ENCODE results near the gene VAMP5.
A peak's percentile ranks its signal among the peaks of the same experiment; 100 is the strongest.
"Not testable (repeated sequence)": the region's sequence is repeated elsewhere in the genome, so short reads cannot be mapped to it uniquely, and the experiment has no call there.

The VAMP5 gene, protein sequence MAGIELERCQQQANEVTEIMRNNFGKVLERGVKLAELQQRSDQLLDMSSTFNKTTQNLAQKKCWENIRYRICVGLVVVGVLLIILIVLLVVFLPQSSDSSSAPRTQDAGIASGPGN

DNA sequence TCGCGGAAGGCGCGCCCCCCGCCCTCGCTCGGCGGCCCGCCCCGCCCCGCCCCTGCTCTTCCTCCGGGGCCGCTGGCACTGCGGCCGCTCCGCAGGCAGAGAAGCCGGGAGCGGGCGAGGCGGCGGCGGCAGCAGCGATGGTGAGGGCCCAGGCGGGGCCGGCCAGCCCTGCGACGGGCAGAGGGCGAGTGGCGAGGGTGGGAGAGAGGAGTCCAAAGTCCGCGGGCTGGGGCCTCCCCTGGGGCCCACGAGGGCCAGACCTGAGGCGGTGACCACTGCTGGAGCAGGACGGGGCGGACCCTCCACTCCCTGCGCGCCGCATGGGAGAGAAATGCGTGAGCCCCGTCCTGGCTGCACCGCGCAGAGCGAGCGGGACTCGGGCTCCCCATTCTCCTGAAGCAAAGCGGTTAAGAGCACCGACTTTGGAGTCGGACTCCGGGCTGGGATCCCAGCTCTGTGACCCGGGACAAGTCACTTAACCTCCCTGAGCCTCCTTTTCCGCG, at the start of gene VAMP5:
Gene VAMP5, plus strand, starts transcription at position 78 of the 503 bp plus-strand sequence. Its CDS starts 60 bp downstream, at position 138.
- DNase-seq (ENCODE audit: low spot score), result peak; percentile 55

DNA sequence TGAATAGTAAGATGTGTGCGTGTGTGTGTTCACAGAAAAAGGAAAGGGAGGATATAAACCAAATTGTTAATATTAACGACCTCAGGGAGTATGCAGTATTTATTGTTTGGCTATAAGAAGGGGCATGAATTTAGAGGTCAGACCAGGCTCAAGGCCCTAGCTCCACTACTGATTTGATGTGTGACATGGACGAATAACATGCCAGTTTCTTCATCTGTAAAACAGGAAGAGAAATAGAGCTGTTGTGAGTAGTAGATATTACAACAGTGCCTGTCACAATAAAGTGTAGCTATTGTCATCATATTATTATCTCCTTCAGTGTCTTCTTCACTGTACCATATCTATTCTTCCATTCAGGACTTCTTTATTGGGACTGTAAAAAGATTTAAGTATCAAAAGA, 49.4 kb upstream of the VAMP5 start:
- DNase-seq (ENCODE audit: low spot score), result no peak

DNA sequence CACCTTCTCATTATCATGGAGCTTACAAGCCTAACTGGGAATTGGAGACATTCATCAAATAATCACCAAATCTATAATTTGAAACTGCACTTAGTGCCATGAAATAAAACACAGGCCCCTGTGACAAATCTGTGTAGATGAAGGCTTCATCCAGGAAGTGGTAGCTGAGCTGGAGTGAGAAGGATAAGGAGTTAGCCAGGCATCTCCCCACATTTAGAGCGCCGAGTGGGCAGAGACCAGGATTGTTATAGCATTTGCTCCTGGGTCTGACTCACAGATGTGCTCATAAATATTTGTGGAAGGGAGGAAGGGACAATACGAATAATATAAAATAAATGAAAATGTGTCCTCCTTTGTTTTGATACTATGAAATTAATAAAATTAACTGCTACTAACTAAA, 47.8 kb upstream of the VAMP5 start:
- DNase-seq (ENCODE audit: low spot score), result peak; percentile 66

DNA sequence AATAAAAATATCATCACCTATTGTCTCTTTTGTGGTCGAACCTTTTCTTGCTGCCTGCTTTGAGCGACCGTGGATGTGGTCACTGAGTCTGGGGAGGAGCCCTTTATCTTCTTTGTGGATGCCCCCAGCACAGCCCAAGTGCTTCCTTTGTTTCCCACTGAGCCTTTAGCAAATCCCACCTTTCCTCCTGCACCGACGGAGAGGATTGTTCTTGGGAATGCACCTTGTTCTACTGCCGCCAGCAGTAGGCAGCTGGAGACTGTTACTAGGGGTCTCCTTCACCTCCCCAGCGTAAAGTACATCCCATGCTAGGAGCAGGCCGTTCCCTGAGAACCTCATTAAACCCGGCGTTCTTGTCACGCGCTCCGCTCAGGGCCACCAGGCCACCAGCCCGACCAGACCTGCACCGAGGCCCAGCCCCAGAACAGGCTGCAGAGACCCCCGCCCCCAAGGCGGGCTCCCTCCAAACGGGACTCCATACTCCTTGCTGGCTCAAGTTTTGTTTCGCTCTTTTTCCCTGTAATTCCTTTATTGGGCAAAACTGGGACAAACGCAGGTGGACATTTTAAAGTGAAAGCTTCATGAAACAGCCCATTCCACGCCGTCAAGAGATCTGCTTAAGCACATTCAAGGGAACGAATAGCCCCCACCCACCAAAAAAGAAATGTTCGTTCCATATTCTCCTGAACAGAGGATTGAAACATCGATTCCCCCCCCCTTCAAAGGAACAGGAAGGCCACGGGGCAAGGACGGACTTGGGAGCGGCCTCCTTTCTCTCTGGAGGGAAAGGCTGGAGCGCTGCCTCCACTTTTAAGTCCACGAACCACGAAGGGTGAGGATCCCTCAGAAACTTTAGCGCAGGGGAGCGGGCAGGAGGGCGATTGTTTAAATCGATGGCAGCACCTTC, 46.4 kb upstream of the VAMP5 start:
- peak; percentile 24 for DNase-seq (ENCODE audit: low spot score)

DNA sequence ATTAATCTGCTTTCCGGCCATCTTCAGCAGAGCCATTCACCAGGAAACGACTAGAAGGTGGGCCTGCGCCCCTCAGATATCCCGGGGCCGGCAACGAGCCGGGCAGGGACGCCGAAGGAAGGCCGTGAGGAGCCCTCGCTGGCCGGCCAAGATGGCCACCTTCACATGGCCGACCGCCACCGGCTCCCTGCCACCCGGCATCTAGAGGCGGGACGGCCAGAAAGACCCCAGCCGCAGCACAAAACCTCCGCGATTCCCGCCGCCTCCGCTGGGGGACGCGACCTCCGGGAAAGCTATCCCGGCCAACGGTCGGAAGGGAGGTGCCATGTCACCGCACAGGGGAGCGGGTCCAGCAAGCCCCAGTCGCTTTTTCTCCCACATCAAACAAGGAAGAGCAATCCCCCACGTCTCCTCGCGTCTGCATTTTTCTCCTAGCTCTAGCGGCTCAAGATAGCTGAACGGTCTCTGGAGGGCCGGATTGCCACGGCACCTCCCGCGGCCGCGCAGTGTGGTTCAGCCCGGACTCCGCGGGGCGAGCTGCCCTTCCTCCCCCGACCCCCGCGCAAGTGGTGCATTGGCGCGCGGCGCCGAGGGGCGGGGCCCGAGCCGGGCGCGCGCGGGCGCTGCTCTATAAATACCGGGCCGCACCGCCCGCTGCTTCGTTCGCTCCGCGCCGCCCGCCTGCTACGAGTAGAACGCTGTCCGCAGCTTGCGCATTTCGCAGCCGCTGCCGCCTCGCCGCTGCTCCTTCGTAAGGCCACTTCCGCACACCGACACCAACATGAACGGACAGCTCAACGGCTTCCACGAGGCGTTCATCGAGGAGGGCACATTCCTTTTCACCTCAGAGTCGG, 45.5 kb upstream of the VAMP5 start, which contains the start of gene MAT2A:
Gene MAT2A, plus strand, starts transcription at position 662 of the 854 bp plus-strand sequence. Its CDS starts 120 bp downstream, at position 782.
- DNase-seq (ENCODE audit: low spot score), result peak; percentile 92

DNA sequence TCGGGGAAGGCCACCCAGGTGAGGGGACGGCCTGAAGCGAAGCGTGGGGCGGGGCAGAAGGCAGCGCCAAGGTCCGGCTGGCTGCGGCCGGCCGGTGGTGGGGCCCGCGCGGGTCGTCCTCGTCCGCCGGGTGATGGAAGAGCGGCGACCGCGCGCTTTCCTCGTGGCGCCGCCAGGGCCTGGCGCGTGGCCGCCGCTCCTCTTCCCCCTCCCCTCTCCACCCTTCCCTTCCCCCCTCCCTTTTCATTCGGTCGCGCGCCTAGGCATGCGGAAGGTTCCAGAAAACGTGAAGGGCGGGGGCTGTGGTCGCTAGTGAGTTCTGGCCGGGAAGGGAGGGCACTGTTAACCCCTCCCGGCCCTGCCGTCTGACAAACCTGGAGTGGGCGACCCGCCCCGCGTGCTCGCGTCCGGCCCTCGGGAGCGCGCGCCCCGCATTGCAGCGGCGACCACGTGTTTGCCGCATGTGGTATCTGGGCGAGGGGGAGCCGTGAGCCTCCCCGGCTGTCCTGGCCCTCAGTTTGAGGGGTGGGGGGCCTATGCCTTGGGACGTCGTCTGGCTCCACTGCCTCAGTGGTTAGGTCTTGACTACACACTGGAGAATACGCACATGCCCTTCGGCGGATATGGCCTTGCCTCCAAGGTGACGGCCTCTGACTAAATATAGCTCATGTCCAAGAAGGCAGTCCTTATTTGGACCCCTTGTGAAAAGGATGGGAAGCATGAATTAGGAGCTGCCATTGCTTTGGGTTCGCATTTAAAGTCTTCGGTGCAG, 44.7 kb upstream of the VAMP5 start:
- DNase-seq (ENCODE audit: low spot score), result peak; percentile 45

DNA sequence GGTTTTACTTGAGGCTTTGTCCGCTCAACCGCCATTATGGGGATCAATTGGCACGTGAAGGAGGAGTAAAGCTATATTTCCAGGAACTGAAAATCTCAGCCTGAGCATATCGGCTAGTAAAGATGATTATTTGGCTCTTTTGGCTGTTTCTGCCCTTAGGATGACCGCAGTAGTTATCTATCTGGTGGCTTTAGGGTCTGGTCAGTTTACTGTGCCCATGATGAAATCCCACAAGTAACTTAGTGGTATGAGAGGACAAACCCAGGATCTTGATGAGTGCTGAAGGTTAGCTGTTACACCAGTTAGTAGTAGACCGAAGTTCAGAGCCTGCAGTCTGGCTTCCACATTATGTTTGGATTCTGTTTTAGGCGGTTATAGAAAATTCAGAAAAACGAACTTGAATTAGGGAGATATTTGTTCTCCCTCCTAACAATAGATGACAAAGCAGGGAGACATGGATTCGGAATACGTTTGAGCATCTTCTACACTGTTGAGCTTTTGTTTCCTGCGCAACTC, 44.0 kb upstream of the VAMP5 start:
- DNase-seq (ENCODE audit: low spot score), result no peak

DNA sequence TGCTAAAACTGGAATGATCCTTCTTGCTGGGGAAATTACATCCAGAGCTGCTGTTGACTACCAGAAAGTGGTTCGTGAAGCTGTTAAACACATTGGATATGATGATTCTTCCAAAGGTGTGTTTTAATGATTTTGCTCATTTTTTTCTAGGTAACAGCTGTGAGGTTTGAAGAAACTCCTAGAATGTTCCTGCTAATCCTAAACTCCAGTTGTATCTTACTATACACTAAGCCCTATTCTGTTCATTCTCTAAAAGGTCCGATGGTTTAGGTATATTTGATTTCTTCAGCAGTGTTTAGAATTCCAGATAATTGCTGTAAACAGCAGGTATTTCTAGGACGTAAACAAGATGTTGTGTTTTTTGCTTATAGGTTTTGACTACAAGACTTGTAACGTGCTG, 43.0 kb upstream of the VAMP5 start:
- no peak for DNase-seq (ENCODE audit: low spot score)

DNA sequence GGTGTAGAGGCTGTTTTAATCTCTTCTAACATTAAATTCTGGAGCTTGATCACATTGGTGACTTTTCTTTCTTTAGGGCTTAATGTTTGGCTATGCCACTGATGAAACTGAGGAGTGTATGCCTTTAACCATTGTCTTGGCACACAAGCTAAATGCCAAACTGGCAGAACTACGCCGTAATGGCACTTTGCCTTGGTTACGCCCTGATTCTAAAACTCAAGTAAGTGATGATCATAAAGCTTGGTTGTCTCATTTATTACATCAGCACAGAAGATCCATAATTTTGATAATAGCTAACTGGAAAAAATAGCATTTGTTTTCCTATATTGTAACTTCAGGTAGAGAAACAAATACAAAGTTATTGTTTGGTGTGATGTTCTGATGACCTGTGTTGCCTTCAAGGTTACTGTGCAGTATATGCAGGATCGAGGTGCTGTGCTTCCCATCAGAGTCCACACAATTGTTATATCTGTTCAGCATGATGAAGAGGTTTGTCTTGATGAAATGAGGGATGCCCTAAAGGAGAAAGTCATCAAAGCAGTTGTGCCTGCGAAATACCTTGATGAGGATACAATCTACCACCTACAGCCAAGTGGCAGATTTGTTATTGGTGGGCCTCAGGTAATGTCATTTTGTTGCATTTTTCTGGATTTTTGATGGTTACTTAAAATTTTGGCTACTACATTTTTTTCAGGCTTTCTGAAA, 42.3 kb upstream of the VAMP5 start:
- no peak for DNase-seq (ENCODE audit: low spot score)

DNA sequence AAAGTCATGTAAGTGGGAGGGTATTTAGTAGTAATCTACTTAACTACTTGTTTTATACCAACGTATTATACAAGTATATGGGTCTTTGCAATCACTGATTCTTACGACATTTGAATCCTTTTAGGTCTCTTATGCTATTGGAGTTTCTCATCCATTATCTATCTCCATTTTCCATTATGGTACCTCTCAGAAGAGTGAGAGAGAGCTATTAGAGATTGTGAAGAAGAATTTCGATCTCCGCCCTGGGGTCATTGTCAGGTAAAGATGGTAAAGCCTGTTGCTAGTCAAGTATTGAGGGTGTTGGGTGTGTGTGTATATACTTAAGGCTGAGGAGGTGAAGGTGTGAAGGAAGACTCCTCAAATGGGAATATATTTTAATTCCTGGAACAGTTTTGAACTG, 41.5 kb upstream of the VAMP5 start:
- DNase-seq (ENCODE audit: low spot score), result no peak

DNA sequence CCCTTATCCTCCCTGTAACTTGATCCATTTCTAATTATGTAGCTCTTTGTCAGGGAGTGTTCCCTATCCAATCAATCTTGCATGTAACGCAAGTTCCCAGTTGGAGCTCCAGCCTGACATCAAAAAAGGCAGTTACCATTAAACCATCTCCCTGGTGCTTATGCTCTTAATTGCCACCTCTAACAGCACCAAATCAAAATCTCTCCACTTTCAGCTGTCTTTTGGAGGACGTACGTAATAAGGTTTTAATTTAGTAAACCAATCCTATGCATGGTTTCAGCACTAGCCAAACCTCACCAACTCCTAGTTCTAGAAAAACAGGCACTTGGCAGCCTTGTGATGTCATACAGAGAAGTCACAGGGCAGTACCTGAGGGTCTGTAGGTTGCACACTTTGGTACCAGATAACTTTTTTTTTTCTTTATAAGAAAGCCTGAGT, 40.0 kb upstream of the VAMP5 start:
- DNase-seq (ENCODE audit: low spot score), result not testable (repeated sequence)

DNA sequence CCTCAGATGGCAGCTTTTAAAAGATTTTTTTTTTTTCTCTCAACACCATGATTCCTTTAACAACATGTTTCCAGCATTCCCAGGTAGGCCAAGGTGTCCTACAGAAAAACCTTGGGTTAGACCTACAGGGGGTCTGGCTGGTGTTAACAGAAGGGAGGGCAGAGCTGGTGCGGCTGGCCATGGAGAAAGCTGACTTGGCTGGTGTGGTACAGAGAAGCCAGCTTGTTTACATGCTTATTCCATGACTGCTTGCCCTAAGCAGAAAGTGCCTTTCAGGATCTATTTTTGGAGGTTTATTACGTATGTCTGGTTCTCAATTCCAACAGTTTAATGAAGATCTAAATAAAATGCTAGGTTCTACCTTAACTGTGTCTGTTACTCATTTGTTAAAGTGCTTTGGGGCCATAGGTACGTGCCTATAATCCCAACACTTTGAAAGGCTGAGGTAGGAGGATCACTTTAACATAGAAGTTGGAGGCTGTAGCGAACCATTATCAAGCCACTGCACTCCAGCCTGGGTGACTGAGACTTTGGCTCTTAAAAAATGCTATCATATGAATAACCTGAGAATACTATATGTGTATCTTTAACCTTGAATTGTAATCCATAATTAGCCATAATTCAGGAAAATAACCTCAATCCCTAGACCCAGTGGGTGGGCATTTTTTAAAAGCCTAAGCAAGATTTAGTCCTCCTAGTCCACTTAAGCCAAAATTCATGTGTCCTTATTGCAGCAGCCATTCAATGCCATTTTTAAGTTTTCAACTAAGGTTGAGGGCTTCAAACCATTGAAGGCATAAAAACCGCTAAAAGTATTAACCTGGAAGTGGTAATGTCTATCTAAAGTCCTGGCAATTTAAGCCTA, 39.1 kb upstream of the VAMP5 start:
- not testable (repeated sequence) for DNase-seq (ENCODE audit: low spot score)

DNA sequence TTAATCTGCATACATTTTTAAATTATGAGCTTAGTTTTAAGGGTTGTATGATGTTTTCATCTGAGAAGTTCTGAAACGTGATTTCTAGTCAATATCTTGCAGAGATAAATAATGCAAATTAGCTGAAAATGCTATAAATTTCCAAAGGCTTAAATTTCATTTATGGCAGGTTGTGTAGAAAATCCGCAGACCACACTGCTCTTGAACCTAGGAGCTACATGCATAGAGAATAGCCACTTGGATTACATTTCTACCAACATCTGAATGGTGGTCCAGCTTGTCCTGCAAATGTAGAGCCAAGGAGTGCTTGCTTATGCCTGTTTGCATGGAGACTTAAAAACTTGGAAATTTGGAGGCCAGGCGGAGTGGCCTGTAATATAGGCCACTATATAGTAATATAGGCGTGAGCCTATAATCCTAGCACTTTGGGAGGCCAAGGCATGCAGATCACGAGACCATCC, 38.4 kb upstream of the VAMP5 start:
- no peak for DNase-seq (ENCODE audit: low spot score)

DNA sequence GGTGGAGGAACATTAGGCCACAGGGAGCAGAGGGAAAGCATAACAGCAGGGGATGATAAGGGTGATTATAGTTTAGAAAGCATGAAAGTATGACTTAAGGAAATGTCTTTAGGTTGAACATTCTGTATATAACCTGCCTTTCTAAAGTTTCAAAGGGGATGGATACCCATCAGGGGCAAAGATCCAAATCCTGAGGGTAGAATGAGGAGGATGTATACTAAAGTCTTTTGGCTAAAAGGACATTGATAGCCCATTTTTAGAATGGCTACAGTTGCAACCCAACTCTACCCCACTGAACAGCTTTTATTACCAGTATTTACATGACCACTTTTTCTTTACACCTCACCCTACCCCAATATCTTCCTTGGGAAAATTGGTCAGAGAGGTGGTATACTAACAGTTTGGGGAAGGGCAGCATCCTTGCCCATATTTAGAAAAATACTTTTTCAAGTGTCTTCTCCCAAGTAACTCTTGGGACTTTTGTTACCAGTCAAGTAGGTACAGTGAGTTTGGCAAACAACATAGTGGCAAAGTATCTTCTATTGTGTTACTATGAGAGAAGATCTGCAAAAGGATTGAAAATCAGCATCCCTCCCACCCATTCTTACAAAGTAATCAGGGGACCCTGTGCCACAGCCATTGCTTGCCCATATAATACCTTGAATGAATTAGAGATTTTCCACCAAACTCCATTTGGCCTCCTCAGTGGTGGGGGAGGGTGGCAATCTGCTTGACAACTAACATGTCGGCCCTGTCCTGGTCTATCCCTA, 37.0 kb upstream of the VAMP5 start:
- DNase-seq (ENCODE audit: low spot score), result no peak

DNA sequence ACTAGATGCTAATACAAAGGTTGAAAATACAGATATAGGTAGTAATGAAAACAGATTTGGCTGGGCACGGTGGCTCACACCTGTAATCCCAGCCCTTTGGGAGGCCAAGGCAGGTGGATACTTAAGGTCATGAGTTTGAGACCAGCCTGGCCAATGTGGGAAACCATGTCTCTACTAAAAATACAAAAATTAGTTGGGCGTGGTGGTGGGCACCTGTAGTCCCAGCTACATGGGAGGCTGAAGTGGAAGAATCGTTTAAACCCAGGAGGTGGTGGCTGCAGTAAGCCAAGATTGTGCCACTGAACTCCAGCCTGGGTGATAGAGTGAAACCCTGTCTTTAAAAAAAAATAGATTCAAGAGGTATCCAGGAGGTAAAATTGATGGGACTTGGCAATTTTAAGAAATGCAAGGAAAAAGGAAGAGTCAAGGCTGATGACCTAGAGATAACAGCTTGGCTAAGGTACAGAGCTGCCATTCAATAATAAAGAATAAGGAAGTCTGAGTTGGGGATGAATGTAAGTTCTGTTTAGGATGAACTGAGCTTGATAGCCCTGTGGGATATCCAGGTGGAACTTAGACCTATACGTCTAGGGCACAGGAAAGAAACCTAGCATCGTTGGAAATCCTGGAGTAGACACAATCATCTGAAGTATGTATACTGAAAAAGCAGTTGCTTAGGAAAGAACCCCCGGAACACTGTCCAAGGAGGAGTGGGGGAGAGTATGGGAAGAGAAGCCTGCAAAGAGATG, 36.2 kb upstream of the VAMP5 start:
- no peak for DNase-seq (ENCODE audit: low spot score)

DNA sequence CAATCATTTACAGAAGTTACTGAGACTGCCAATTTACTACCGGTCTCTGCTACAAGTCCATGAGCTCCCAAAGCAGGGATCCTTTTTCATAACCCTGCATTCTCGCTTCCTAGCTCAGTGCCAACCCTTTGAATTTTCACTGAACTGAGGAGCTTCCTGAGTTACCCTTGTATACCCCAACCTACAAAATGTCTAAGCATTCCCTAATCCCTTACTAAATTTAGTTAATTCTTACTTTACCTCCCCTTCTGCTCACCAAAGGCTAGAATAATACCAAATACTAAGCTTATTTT, 35.7 kb upstream of the VAMP5 start:
- no peak for DNase-seq (ENCODE audit: low spot score)

DNA sequence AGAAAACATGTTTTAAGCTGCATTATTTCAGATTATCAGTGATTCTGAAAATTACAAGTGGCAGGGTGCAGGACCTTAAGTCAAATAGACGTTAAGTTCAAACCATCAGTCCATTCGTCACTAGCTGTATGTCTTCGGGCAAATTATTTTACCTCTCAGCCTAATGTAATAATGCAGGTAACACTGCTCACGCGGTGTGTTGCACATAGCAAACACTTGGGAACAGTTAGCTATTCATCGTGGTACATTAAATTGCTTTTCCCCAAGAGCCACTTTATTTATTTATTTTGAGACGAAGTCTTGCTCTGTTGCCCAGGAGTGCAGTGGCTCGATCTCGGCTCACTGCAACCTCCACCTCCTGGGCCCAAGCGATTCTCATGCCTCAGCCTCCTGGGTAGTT, 35.1 kb upstream of the VAMP5 start:
- no peak for DNase-seq (ENCODE audit: low spot score)

DNA sequence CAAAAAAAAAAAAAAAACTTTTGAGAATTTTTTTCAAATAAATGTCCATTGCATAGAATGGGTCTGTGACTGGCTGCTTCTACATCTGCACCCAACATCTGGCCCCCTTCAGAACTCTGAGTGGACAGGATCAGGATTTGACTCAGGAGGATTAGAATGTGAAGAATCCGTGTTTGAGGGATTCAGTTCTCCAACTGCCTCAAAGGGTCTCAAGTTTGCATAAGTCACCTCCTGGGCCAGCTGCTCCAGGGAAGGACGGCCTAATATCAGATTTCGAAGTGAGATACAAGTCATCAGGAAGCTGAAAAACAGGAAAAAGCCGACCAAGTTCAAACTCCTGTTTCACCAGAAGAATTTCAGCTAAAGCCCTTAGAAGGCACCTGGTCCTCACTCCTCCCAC, 34.4 kb upstream of the VAMP5 start:
- DNase-seq (ENCODE audit: low spot score), result peak; percentile 85

Measured in hepatic stellate cell (primary cell).